Left ventricle myocardium inferior (tissue), 1 donor: Measurements from ENCODE around the gene CUX1. TPM values are rescaled to one million over a fixed set of nuclear protein-coding genes. Genes with fewer than 3 reads are reported as not detected.
A peak's percentile ranks its signal among the peaks of the same experiment; 100 is the strongest.

Experiments
- DNase-seq: peaks from one replicate; pipeline ENCODE4 v3.0.0-alpha.2; 2020
- H3K27ac ChIP-seq: fragments of 200-600 bp; replicated peaks from 2 replicates; pipeline ENCODE4 v1.8.0; 2021
- H3K27me3 ChIP-seq: fragments of 200-600 bp; 2 replicates; pipeline ENCODE4 v1.8.0; 2021; ENCODE audit warnings: low read depth
- H3K36me3 ChIP-seq: fragments of 200-600 bp; 2 replicates; pipeline ENCODE4 v1.8.0; 2021
- H3K4me1 ChIP-seq: fragments of 200-600 bp; 2 replicates; pipeline ENCODE4 v1.8.0; 2021
- H3K4me3 ChIP-seq: fragments of 200-600 bp; 2 replicates; pipeline ENCODE4 v1.8.0; 2021; ENCODE audit warnings: mild to moderate bottlenecking, moderate library complexity
- H3K9me3 ChIP-seq: fragments of 200-600 bp; replicated peaks from 2 replicates; pipeline ENCODE4 v1.8.0; 2021
- intact Hi-C: fragments of 100-400 bp; cut with micrococcal nuclease; formaldehyde crosslinking; loops from one replicate; pipeline ENCODE4 v1.11.0; 2022
- total RNA-seq: library from RNA; stranded (reverse); fragmentation: NEBNext Ultra II Directional; extraction: Animal tissue kit (Norgen Biotek cat#: 25700); gene quantifications from one replicate; pipeline ENCODE4 v1.2.1, GENCODE V29; 2021
- TF ChIP-seq, protein P1 (sequence below): fragments of 200-600 bp; IDR thresholded peaks from 2 replicates; pipeline ENCODE4 v1.8.0; 2021; ENCODE audit warnings: antibody characterized with exemption, mild to moderate bottlenecking, borderline replicate concordance
- donor health status: DM: no; HTN: yes; CAD: no; lungs with severe emphysema.

The CUX1 gene
- total RNA-seq, 1 donor from 2014 or later, result 125 TPM

DNA sequence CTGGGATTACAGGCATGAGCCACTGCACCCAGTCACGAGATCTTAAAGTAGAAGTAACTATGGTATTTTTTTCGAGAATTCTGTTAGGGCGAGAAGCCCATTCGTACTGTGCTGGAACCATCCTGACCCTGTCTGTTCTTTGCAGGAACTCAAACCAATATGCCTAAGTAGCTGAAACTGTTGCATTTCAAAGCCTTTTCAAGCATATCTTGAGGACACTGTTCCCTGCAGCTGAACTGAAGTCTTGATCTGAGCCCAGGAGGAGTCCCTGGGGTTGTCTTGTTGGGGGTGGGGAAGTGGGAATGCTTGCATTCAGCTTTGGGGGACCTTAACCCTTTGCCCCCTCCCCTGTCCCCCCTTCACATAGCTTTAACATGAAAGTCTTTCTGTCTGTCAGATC is 61.5 kb downstream of the CUX1 start:
- Histone ChIP-seq H3K36me3 (no peaks in the 10 kb centered on the region), H3K27ac (no peak overlapping the region), H3K9me3 (no peaks in the 10 kb centered on the region), H3K4me3 (no peak overlapping the region), H3K27me3 (no peaks in the 10 kb centered on the region), H3K4me1 (peaks cover 82% of the 10 kb centered on the region)
- DNase-seq, result no peak
- TF ChIP-seq, protein P1, sequence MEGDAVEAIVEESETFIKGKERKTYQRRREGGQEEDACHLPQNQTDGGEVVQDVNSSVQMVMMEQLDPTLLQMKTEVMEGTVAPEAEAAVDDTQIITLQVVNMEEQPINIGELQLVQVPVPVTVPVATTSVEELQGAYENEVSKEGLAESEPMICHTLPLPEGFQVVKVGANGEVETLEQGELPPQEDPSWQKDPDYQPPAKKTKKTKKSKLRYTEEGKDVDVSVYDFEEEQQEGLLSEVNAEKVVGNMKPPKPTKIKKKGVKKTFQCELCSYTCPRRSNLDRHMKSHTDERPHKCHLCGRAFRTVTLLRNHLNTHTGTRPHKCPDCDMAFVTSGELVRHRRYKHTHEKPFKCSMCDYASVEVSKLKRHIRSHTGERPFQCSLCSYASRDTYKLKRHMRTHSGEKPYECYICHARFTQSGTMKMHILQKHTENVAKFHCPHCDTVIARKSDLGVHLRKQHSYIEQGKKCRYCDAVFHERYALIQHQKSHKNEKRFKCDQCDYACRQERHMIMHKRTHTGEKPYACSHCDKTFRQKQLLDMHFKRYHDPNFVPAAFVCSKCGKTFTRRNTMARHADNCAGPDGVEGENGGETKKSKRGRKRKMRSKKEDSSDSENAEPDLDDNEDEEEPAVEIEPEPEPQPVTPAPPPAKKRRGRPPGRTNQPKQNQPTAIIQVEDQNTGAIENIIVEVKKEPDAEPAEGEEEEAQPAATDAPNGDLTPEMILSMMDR, result no peak
- intact Hi-C loops, result no loop called here

DNA sequence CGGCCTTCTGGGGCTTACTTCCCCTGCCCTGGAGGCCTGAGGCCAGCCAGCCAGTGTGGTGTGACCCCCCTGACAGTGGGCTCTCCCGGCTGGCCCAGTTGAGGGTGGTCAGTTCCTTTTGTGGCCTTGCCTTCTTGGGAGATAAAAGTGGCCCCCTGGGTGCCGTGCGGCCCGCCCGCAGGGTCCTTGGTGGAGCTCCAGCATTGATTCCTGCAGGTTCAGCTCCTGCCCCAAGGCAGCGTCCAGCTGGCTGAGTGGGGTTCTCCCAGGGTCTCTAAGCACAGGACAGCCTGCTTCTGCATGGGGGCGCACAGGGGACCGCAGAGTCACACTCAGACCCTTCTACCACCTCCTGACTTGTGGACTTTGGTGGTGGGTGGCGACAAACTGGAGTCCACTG is 62.1 kb downstream of the CUX1 start:
- H3K27ac ChIP-seq, result no peak overlapping the region
- H3K4me3 ChIP-seq, result no peak overlapping the region
- no peaks in the 10 kb centered on the region for H3K27me3 ChIP-seq
- H3K4me1 ChIP-seq, result peaks cover 81% of the 10 kb centered on the region
- no peaks in the 10 kb centered on the region for H3K9me3 ChIP-seq
- no peak for DNase-seq
- TF ChIP-seq, protein P1, result no peak
- H3K36me3 ChIP-seq, result no peaks in the 10 kb centered on the region
- intact Hi-C loops, result no loop called here

DNA sequence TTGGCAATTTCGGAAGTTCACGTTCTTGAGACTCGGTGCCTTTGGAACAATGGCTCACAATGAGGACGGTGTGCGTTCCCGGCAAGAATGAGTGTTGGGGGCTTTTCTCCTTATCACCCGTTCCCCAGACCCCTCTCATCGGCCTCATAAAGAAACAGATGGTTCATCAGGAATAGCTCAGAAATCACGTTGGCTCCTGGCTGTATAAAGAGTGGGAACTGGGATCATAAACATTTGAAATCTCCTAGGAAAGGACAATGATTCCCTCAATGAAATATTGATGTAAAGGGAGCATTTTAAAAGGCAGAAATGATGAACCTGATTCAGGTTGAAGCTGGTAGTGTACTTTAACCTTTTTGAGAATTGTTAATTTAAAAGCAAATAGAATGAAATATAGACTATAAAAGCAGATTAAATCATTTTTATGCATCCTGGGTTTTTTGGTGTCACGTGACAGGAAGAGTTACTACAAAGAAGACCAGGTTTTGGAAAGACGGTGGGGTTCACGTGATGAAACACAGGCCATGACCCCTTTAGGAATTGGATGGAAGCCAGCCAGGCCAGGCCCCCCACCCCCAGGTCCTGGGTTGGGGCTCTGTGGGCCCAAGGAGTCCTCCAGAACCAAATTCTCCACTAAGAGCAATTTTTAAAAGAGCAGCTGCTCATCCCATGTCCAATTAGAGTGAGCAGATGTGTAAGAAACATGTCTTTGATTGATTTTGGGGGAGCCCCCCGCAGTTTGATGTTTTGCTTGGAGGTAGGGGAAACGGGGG is 63.0 kb downstream of the CUX1 start:
- H3K9me3 ChIP-seq, result no peaks in the 10 kb centered on the region
- intact Hi-C loops, result no loop called here
- no peak overlapping the region for H3K27ac ChIP-seq
- no peaks in the 10 kb centered on the region for H3K36me3 ChIP-seq
- peaks cover 82% of the 10 kb centered on the region for H3K4me1 ChIP-seq
- no peaks in the 10 kb centered on the region for H3K27me3 ChIP-seq
- no peak overlapping the region for H3K4me3 ChIP-seq
- TF ChIP-seq, protein P1, result no peak
- DNase-seq, result no peak

DNA sequence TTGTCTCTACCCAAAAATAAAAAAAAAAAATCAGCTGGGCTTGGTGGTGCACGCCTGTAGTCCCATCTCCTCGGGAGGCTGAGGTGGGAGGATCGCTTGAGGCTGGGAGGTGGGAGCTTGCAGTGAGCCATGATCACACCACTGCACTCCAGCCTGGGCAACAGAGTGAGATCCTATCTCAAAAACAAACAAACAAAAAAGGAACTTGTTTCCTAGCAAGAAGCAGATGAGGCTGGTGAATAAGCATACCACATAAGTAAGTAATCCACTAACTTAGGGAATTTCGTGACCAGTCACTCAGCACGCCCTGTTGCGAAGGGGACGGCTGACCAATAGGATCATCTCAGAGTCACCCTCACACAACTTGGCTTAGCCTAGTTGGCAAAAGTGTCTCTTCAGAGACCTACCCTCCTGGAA is 64.6 kb downstream of the CUX1 start:
- no peak for DNase-seq
- H3K4me1 ChIP-seq, result peaks cover 87% of the 10 kb centered on the region
- H3K27me3 ChIP-seq, result no peaks in the 10 kb centered on the region
- no peaks in the 10 kb centered on the region for H3K36me3 ChIP-seq
- TF ChIP-seq, protein P1, result no peak
- H3K4me3 ChIP-seq, result no peak overlapping the region
- H3K27ac ChIP-seq, result peak overlapping the region; percentile 83
- intact Hi-C loops, result no loop called here
- no peaks in the 10 kb centered on the region for H3K9me3 ChIP-seq

DNA sequence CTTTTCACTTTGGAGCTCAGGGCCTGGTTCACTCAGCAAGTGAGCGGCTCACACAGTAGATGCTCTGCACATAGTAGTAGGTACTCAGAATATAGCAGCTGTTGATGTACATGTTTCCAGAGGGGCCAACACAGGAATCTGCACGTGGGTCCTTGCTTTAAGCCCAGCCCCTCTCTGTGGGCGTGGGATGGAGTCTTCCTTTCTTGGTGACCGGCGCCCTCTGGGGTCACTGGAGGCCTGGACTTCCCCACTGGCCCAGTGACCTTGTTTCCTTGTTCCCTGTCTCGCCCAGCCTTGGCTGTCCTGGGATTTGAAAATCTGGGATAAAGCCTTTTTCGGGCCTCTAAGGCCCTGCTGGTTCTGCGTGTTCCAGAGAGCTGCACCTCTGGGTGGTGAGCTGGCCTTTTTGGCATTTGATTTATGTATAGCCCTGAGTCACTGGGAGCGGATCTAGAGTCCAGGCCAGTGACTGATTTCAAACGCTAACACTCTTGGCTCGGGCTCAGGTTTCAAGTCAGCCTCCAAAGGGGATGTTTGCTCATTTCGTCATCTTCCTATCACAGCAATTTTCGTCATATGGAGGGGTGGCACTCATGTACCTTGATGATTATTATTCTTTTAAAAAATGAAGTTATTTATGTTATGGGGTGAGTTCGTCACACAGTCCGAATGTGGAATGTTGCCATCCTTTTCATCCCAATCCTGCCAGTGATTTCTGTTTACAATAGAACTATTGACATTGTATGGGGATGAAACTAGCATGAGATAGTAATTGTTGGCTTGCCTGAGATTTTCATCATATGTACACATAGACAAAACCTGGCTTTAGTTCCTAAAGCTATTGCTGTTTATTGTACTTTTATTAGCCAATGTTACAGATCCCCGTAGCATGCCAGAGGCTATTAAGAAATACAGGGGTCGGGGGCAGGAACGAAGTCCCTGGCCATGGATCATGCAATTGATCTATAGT is 65.5 kb downstream of the CUX1 start:
- Histone ChIP-seq H3K27ac (peak overlapping the region; percentile 83), H3K27me3 (no peaks in the 10 kb centered on the region), H3K36me3 (no peaks in the 10 kb centered on the region), H3K4me1 (peaks cover 83% of the 10 kb centered on the region), H3K4me3 (peak overlapping the region; percentile 29), H3K9me3 (no peaks in the 10 kb centered on the region)
- TF ChIP-seq, protein P1, result peak; percentile 14
- DNase-seq, result peak; percentile 71
- intact Hi-C loops, result no loop called here
